HG03060 (cell line): ENCODE measurements around the gene PCDHGC5.
A peak's percentile ranks its signal among the peaks of the same experiment; 100 is the strongest.

Source experiments
- ATAC-seq: cut with Tn5 transposase; IDR thresholded peaks from one replicate; pipeline ENCODE4 v1.9.1; 2021; ENCODE audit warnings: low read depth, moderate number of reproducible peaks; ENCODE audit not compliant: unreplicated experiment

Gene PCDHGC5

GRCh38 chr5:141490271-141490670 lies 1.4 kb downstream of the PCDHGC5 start:
- ATAC-seq = no peak

DNA sequence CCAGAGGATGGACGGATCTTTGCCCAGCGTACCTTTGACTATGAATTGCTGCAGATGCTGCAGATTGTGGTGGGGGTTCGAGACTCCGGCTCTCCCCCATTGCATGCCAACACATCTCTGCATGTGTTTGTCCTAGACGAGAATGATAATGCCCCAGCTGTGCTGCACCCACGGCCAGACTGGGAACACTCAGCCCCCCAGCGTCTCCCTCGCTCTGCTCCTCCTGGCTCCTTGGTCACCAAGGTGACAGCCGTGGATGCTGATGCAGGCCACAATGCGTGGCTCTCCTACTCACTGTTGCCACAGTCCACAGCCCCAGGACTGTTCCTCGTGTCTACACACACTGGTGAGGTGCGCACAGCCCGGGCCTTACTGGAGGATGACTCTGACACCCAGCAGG lies 1.9 kb downstream of the PCDHGC5 start:
- no peak for ATAC-seq

DNA sequence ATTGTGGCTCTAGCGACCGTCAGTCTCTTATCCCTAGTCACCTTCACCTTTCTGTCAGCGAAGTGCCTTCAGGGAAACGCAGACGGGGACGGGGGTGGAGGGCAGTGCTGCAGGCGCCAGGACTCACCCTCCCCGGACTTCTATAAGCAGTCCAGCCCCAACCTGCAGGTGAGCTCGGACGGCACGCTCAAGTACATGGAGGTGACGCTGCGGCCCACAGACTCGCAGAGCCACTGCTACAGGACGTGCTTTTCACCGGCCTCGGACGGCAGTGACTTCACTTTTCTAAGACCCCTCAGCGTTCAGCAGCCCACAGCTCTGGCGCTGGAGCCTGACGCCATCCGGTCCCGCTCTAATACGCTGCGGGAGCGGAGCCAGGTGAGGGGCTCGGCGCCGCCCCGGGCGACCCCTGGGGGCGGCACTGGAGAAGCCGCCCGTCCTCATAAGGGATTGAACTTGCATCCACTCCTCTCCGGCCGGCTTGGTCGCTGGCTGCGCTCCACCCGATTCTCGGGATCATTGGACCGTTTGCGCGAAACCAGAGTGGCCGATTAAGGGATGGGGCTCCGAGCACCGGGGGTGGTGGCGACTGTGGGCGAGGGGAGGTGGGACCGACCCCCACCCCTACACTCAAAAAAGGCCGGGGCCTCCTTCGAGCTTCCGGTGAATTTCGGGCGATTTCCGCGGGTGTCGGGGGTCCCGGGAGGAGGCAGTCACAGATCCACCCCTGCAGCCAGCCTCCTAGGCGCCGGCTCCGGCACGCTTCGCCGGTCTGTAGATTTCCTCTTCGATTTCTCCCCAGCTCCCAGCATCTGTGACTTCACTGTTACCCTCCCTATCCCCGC lies 2.7 kb downstream of the PCDHGC5 start:
- no peak for ATAC-seq

GRCh38 chr5:141492168-141492885 lies 3.4 kb downstream of the PCDHGC5 start:
- no peak for ATAC-seq

- ATAC-seq = no peak
Measured at GRCh38 chr5:141493500-141494422, 4.9 kb downstream of the PCDHGC5 start.

- ATAC-seq = no peak
Measured at GRCh38 chr5:141494761-141495452, 6.0 kb downstream of the PCDHGC5 start.

DNA sequence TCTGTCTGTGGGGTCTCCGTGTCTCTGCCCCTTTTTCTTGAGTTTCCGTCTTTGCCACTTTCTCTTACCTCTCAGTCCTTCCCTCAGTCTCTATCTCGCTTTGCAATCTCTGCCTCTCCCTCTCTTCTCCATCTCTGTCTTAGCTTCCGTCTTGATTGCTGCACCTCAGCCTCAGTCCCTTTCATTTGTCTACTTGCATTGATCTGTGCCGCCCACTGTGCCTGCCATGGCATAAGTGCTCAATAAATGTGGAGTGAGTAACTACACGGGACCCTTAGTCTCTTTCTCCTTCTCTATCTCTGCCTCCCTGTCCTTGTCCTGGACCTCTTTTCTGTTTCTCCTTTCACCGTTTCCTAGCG lies 6.6 kb downstream of the PCDHGC5 start:
- no peak for ATAC-seq

- ATAC-seq = no peak
Measured at GRCh38 chr5:141496038-141496437, 7.2 kb downstream of the PCDHGC5 start.

GRCh38 chr5:141501761-141502160 lies 12.9 kb downstream of the PCDHGC5 start:
- no peak for ATAC-seq

GRCh38 chr5:141503681-141504080 lies 14.8 kb downstream of the PCDHGC5 start:
- no peak for ATAC-seq

DNA sequence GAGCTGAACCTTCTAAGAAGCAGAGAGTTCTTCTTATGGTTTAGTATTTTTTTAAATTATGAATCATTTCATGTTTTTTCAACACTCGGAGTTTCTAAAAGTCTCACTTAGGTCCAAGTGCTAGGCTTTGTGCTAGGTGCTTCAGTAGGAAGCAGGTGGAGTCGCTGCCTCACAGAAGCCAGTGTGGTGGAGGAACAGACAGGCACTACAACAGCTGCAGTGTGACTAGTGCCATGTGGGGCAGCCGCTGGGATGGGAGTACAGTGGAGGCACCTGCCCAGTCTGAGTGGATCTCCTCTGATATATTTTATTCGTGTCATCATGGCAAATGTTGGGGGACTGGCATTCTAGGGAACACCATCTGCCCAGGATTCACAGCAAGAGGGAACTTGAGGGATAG lies 15.3 kb downstream of the PCDHGC5 start:
- no peak for ATAC-seq

GRCh38 chr5:141506381-141507155 lies 17.7 kb downstream of the PCDHGC5 start:
- ATAC-seq = no peak

- ATAC-seq = peak; percentile 23
Measured at GRCh38 chr5:141507387-141508091, 18.7 kb downstream of the PCDHGC5 start.

DNA sequence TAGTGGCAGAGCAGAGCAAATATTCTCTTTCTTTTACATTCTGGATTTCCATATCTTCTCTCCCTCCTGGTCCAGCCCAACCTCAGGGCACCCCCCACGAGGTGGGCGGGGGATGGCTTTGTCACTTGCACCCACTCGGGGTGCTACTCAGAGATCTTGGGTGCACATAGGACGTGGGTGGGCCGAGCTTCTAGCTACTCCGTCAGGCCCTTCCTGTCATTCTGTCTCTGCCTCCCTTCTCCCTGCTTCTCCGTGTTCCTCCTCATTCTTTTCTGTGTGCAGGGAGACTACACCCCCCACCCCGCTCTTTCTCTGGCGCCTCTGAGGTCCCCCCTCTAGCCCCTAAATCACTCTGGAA lies 19.5 kb downstream of the PCDHGC5 start:
- ATAC-seq = no peak

- no peak for ATAC-seq
Measured at GRCh38 chr5:141508798-141509611, 20.1 kb downstream of the PCDHGC5 start.

DNA sequence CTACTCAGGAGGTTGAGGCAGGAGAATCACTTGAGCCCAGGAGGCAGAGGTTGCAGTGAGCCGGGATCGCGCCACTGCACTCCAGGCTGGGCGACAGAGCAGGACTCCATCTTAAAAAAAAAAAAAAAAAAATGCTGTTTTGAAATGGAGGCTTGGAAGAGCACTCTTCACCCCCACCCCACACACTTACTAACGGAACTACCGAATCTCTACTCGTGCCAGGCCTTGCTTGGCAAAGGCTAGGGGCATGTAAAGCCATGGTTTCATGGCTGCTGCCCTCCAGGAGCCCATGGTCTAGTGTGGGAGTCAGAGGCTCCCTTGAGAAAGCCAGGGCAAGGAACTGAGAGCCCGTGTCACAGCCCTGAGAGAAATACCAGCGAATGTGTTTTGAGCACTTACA lies 21.3 kb downstream of the PCDHGC5 start:
- no peak for ATAC-seq

GRCh38 chr5:141510850-141511601 lies 22.1 kb downstream of the PCDHGC5 start:
- peak; percentile 37 for ATAC-seq
